Suppressor macrophage treated with lipopolysaccharide for 1 hour (primary cell): ENCODE data around the gene C20orf144.

ENCODE experiments used
- DNase-seq, 3 donors: peaks; one replicate each; pipeline ENCODE4 v3.0.0-alpha.2; 2020 to 2022

The C20orf144 gene

GRCh38 chr20:33650111-33650752 is 11.9 kb upstream of the C20orf144 start:
- DNase-seq = no peak

GRCh38 chr20:33650753-33651561 is 11.2 kb upstream of the C20orf144 start:
- no peak for DNase-seq

DNA sequence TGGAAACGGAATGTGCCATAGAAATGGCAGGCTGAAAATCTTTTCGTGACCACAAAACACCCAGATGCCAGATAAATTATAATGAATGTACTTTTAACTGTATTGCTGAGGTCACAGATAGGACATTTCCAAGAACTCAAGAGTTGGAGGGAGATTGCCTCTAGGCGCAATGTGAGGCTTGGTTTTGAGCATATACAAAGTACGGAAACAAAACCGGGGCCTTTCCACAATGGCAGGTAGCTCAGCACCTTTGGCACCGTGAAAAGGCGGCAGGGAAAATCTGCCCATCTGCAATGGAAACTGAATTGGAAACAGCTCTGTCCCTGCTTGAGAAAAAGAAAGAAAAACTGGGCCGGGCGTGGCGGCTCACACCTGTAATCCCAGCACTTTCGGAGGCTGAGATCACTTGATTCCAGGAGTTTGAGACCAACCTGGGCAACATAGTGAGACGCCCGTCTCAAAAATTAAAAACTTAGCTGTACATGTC is 10.5 kb upstream of the C20orf144 start:
- no peak for DNase-seq

DNA sequence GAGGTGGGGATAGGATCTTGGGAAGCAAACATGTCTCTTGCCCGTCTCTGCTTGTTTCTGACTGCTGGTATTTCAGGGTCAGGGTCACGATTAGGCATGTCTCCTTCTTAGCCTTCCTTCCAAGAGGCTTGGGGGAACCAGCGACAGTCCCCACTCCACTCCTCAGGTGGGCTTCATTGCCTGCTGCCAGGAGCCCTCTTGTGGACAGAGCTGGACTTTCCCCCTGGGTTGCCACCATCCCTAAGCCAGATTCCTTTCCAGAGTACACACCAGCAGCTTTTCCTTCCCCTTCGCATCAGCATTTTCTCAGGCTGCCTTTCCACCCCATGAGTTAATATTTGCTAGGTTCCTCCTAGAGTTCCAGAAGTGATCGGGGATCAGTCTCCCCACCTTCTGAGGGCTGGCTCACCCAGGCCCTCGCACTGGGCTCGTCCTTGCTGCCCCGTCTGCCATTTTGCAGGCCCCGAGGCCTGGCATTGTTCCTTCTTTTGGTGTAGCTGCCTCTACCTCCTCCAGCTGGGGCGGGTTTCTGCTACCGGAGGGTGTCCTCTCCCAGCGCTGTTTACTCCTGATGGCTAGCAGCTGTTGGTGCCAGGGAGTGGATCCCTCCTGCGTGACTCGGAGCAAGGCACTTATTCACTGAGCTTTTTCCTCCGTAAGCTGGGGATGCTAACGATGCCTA is 8.8 kb upstream of the C20orf144 start:
- DNase-seq = peak; percentile 27 to 40 (median 28)

- no peak for DNase-seq
Observed at GRCh38 chr20:33653900-33654596, 8.1 kb upstream of the C20orf144 start.

- no peak for DNase-seq
Observed at GRCh38 chr20:33654680-33655161, 7.4 kb upstream of the C20orf144 start.

- DNase-seq = no peak
Observed at GRCh38 chr20:33655164-33655563, 7.0 kb upstream of the C20orf144 start.

DNA sequence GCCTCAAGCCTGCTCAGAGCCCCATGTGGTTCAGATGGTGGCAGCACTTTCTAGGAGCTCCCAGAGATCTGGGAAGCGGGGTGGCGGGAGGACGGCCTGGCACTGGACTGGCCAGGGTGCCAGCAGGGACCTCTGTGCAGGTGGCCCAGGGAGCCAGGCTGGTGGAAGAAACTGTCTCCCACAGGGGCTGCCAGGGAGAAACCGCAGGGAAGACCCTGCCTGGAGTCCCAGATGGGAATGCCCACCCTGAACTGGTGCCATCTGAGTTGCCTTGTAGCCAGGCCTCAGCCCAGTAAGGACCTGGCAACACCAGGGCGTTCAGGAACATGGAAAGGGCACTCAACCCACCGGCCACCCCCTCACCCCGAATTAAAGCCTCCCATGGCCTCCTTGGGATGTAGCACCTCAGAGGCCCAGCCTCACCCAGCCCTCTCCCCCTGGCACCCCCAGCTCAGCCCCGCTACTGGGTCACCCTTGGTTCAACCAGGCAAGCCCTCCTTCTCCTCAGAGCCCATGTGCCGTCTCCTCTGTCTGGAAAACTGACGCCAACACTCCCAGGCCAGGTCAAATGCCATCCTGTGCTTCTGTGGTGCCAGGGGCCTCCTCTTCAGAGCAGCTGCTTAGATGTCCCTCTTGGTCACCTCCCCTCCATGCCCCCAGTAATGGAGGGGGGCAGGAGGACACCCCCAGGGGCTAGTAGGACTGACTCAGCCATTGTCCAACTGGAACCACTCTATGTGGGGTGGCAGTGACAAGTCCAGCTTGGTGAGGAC is 5.9 kb upstream of the C20orf144 start:
- DNase-seq = no peak

DNA sequence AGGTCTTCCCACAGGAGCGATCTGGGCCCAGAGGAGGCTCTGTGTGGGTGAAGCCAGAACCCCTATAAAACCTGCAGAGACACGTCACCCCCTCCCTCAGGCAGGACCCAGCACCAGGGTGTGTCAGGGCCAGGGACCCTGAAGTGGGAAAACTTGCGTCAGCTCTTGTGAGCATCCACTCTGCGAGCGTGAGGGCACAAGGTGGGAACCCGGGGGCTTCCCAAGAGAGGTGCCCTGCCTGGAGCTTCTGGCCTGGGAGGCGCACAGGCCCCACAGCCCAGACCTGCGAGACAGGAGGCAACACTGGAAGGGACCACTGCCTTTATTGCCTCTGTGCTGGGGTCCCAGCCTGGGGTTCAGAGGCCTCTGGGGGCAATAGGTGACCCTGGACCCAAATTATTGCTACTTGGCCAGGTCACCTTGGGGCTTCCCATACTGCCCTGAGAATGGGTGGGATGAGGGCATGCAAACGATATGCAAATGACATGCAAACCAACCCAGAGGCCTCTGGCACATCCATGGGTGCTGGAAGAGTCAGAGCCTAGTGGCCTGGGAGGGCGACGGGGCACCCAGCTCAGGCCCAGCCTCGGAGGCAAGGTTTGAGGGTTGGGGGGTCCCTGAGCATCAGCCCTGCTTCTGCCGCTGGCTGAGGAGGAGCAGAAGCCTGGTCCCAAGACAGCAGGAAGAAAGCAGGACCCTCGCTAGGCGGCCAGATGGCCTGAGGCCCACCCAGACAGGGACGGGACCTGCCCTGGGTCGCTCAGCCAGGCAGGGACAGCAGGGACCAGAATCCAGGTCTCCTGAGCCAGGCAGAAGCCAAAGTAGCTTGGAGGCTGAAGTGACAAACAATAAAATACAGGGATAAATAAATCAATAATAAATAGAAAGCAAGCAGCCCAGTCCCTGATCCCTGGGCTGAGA is 5.1 kb upstream of the C20orf144 start:
- no peak for DNase-seq

DNA sequence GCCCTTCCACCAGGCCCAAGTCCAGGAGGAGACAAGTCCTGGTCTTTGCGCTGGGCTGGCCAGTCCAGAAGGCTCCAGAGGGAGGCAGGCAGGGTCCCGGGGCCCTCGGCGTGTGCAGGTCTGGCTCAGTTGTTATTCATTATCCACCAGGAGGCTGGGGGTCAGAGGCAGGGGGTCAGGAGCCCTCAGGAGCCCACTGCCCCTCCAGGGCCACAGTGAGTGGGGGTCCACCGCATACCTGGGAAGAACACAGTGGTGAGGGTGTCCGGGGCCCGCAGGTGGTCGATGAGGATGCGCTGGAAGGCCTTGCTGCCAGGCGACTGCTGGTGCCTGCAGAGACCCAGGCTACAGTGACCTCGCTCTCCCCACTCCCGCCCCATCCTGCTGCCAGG is 4.4 kb upstream of the C20orf144 start:
- DNase-seq = no peak

DNA sequence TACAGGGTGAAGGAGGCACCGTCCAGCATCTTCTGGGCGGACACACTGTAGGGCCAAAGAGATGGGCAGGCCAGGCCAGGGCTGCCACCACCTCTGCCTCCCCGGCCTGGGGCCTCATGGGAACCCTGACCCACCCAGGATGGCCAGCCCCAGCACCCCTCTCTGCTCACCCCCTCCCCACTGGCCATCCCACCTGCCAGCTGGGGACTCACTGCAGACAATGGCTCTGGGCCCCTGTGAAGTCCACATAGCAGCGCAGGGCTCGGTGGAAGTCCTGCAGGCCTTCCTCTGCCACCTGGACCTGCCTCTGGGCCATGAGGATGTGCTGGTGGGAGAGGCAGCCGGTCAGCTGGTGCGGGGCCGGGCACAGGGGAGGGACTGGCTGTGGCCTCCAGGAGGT is 3.6 kb upstream of the C20orf144 start:
- no peak for DNase-seq

DNA sequence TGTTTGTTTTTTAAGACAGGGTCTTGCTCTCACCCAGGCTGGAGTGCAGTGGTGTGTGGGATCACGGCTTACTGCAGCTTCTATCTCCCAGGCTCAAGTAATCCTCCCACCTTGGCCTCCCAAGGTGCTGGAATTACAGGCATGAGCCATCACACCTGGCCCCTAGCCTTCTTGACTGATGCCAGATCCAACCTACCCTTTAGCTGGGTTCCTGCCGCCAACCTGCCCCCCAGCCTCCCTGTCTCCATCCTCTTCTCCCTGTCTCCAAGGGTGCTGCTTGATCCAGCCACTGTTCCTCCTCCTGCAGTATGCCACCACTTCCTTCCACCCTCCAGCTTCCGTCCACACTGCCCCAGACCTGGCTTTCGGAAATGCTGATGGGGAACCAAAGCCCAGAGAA is 3.2 kb upstream of the C20orf144 start:
- DNase-seq = no peak

- no peak for DNase-seq
Observed at GRCh38 chr20:33659341-33660034, 2.6 kb upstream of the C20orf144 start.

DNA sequence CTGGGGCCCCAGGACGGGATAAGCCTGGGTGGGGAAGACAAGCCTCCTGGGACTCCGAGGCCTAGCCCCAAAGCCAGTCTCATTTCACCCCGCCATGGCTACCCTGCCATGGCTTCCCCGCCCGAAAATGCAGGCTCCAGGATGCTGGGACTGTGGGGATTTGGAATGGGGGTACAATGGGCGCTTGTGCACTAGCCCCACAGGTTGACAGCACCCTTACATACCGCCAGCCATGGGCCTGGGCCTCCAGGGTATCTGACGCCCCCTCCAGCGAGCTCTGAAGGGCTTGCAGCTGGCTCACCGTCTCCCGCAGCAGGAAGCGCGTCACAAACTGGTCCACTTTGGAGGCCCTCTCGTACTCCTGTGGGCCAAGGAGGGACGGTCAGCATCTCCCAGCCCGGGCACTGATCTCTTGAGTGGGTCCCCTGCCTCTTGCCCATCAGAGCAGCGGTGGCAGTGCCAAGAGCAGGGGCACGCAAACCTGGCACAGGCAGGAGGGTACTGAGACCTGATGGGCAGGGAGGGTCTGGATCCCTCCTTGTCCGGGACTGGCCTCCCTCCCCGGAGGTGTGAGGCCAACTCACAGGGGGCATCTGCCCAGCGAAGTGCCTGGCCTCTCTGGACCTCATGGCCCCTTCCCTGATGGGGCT is 2.0 kb upstream of the C20orf144 start:
- DNase-seq = no peak

GRCh38 chr20:33660685-33661058 is 1.5 kb upstream of the C20orf144 start:
- DNase-seq = no peak

- peak; percentile 81 to 93 (median 87) for DNase-seq
Observed at GRCh38 chr20:33663161-33664084, 1.3 kb downstream of the C20orf144 start.

DNA sequence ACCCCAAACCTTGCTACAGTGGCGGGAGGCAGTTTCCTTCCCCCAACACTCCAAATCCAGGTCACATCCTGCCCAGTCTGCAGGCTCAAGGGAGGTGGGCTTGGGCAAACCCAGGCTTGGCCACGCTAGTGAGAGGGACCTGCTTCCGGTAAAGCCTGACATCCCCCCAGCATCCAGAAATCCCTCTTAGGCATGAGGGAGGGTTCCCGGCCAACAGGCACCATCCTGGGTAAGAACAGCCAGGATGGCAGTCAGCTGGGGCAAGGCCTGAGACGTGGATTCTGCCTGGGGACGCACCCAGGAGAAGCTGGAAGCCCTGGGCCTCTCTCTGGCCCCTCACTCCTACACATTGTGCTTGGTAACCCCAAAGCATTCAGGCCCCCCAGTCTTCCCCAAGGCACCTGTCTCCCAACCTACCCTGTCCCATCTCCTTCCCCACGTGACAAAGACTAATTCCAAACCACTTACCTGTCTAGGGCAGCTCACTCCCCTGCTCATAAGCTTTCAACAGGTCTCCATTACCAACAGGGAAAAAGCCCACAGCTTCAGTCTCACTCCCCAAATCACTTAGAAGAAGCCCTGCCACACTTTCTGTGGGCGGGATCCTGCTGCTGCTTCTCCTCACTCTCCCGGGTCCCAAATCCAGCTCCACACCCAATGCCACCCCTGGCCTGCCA is 2.1 kb downstream of the C20orf144 start:
- DNase-seq = no peak

DNA sequence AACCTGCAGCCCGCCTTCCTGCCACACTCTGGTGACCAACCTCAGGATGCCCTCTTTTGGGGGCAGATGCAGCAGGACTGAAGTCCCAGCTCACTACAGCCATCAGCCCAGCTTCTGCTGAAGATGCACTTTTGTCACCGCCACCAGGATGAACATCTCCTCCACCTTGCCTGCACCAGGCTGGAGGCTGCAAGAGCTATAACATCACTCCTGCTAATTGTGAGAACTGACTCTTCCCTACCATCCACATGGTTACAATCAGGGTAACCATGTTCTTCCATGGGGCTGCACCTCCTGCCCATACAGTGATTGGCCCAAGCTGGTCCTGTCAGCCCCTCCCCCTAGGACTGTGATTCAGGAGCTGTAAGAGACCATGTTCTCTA is 2.6 kb downstream of the C20orf144 start:
- no peak for DNase-seq
